GM12892 (cell line): ENCODE results near the gene PIRT. TPM values are rescaled to one million over a fixed set of nuclear protein-coding genes. Genes with fewer than 3 reads are reported as not detected.
"Not testable (repeated sequence)": the region's sequence is repeated elsewhere in the genome, so short reads cannot be mapped to it uniquely, and the experiment has no call there.

Experiments
- DNase-seq: peaks from one replicate; pipeline ENCODE4 v3.0.0; 2011; ENCODE audit not compliant: insufficient read length
- FAIRE-seq: peaks from 2 replicates; lab custom pipeline; 2011; peaks lifted over from hg19 to GRCh38; lab: Jason Lieb, UNC
- POLR2A ChIP-seq: IDR thresholded peaks from 2 replicates; pipeline ENCODE4 v1.6.1; 2011; ENCODE audit warnings: low read depth, low read length, control low read depth
- POLR2AphosphoS5 ChIP-seq: IDR thresholded peaks from 2 replicates; pipeline ENCODE4 v1.6.1; 2011; ENCODE audit warnings: low read depth, low read length, control low read depth
- TAF1 ChIP-seq: IDR thresholded peaks from 2 replicates; pipeline ENCODE4 v1.6.1; 2011; ENCODE audit warnings: low read depth, mild to moderate bottlenecking, control low read depth, low read length, borderline replicate concordance
- polyA plus RNA-seq: library from polyadenylated mRNA; unstranded; fragments of >200 nt; gene quantifications from one replicate; pipeline ENCODE4 v1.2.1, GENCODE V29; 2012; ENCODE audit warnings: missing spikeins, inconsistent platforms; ENCODE audit not compliant: missing spikeins

PIRT gene
- not detected for polyA plus RNA-seq

- TF ChIP-seq POLR2AphosphoS5 (no peak), TAF1 (no peak), POLR2A (no peak)
- FAIRE-seq, result no peak
- no peak for DNase-seq
Measured at GRCh38 chr17:10837921-10838320, at the start of gene PIRT. Gene PIRT, minus strand, starts transcription at chr17:10838087. Its CDS starts 12,442 bp downstream, at chr17:10825645.

- no peak for FAIRE-seq
- TF ChIP-seq POLR2A (no peak), TAF1 (no peak), POLR2AphosphoS5 (no peak)
- DNase-seq, result no peak
Measured at GRCh38 chr17:10881959-10882358, 44.1 kb upstream of the PIRT start.

- FAIRE-seq (no peak), DNase-seq (no peak)
- TF ChIP-seq POLR2A (no peak), TAF1 (no peak), POLR2AphosphoS5 (no peak)
Measured at GRCh38 chr17:10879190-10879836, 41.4 kb upstream of the PIRT start.

DNA sequence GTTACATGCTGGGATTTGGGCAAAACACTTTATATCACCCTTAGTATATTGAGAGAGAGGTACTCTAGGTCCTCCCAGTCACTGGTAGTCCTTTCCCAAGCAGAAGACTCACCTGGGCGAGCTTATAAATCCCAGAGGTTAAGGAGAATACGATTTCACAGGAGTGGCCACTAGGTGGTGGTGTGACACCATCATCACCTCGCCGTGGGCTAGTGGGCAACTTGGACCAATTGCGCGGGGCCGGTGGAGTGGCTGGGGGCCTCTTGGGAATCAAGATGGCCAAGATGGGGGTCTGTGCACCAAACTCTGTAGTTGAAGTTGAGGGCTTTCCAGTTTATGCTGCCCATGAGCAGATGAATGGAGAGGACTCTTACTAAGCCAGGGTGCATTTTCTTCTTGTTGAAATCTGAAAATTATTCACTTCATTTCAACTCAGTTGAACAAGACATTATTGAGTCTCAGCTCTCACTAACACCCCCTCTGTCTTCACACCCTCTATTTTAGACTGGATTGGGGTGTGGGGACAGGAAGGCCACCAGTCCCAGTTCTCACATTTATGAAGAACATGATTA is 38.2 kb upstream of the PIRT start:
- FAIRE-seq, result peak; percentile 56
- TF ChIP-seq TAF1 (no peak), POLR2A (no peak), POLR2AphosphoS5 (no peak)
- peak; percentile 8 for DNase-seq

DNA sequence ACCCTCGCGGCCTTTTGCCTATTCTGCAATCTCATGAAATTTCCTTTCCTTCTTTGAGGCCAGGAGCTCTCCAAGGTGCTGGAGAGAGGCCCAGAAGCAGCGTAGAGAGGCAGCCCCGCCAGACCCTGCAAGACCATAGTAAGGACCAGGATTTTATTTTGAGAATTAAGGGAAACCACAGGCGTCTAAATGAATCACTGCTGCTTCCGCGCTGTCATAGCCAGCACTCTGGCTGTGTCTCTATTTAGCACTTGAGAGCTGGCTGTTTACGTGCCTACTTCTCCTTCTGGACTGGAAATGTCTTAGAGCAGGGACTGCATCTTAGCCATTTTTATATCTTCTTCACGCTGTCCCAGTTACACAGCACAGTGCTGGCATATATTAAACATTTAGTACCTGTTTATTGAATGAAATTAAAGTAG is 37.6 kb upstream of the PIRT start:
- no peak for DNase-seq
- FAIRE-seq, result no peak
- TF ChIP-seq POLR2A (no peak), TAF1 (no peak)

DNA sequence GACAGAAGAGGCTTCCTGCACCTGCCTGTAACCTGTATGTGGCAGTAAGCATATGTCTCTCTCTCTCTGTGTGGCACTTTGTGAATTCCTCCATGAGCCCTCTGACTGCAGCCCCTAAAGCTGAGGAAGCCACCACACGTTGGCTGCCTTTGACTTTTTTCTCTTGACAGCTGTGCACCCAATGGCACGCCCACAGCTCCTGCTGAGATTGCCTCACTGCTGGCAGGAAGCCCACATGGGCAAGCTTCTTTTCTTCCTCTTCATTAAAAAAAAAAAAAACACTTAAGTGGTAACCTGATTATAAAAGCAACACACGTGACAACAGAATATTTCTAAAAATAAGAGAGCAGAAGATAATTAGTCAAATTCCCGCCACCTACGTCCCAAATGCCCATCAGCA is 34.0 kb upstream of the PIRT start:
- no peak for TF ChIP-seq TAF1
- TF ChIP-seq POLR2AphosphoS5, result no peak
- TF ChIP-seq POLR2A, result no peak
- FAIRE-seq (no peak), DNase-seq (no peak)

GRCh38 chr17:10870336-10871050 is 32.6 kb upstream of the PIRT start:
- FAIRE-seq (no peak), DNase-seq (no peak)
- TF ChIP-seq TAF1, result no peak
- no peak for TF ChIP-seq POLR2AphosphoS5
- TF ChIP-seq POLR2A, result no peak

DNA sequence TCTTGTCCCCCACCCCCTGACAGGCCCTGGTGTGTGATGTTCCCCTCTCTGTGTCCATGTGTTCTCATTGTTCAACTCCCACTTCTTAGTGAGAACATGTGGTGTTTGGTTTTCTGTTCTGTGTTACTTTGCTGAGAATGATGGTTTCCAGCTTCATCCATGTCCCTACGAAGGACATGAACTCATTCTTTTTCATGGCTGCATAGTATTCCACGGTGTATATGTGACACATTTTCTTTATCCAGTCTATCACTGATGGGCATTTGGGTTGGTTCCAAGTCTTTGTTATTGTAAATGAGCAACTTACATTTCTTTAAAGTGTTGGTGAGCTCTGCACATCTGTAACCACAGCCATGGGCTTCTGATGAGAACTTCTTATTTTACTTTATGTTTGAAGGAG is 30.9 kb upstream of the PIRT start:
- not testable (repeated sequence) for DNase-seq, FAIRE-seq

- TF ChIP-seq POLR2AphosphoS5, result no peak
- no peak for TF ChIP-seq POLR2A
Measured at GRCh38 chr17:10859051-10859450, 21.2 kb upstream of the PIRT start.

DNA sequence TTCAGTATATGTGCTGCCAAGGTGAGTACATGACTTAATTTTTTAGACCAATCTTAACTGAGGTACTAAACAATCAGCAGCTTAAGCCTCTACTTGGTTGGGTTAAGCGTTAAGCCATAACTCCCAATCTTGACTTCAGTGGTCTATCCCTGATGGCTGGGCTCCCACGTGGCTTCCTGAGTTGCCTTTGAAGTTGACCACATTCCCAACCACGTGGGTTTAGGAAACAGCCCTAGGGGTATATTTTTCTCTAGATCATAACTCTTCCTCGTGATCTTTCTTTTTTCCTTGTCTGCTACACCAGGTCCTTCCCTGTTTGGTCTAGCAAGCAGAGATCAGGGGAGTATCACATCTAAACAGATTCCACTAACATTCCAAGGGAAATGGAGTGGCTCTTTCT is 20.1 kb upstream of the PIRT start:
- no peak for FAIRE-seq
- TF ChIP-seq TAF1, result no peak
- TF ChIP-seq POLR2A, result no peak
- no peak for TF ChIP-seq POLR2AphosphoS5
- no peak for DNase-seq

More at GRCh38 chr17:10859051-10859450, 21.2 kb upstream of the PIRT start:
- DNase-seq (no peak), FAIRE-seq (no peak)

DNA sequence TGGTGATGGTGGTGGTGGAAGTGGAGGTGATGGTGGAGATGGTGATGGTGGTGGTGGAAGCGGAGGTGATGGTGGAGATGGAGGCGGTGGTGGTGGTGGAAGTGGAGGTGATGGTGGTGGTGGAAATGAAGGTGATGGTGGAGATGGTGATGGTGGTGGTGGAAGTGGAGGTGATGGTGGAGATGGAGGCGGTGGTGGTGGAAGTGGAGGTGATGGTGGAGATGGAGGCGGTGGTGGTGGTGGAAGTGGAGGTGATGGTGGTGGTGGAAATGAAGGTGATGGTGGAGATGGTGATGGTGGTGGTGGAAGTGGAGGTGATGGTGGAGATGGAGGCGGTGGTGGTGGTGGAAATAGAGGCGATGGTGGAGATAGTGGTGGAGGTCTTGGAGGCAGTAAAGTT is 8.7 kb upstream of the PIRT start:
- not testable (repeated sequence) for FAIRE-seq, DNase-seq

DNA sequence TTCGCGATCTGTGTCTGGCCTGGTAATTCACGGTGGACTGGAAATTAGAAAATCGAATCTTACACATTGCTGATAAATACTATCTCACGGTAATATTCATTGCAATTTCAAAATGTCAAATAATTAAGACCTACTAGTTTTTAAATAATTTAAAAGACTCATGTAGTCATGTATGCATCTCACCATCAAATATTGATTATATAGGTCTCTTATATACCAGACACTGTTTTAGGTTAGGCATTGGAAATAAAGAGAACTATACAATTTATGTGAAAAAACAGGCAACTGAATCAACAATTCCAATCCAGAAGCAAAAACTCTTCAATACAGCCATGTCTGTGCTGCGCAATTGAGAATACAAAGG is 7.5 kb upstream of the PIRT start:
- TF ChIP-seq POLR2A (no peak), POLR2AphosphoS5 (no peak), TAF1 (no peak)
- FAIRE-seq (no peak), DNase-seq (no peak)
